ENCODE data around the gene FGD6.
"Not testable (repeated sequence)": the region's sequence is repeated elsewhere in the genome, so short reads cannot be mapped to it uniquely, and the experiment has no call there.

Gene FGD6

GRCh38 chr12:95100264-95101190, 116.7 kb downstream of the FGD6 start:
- TF ChIP-seq, protein P1, sequence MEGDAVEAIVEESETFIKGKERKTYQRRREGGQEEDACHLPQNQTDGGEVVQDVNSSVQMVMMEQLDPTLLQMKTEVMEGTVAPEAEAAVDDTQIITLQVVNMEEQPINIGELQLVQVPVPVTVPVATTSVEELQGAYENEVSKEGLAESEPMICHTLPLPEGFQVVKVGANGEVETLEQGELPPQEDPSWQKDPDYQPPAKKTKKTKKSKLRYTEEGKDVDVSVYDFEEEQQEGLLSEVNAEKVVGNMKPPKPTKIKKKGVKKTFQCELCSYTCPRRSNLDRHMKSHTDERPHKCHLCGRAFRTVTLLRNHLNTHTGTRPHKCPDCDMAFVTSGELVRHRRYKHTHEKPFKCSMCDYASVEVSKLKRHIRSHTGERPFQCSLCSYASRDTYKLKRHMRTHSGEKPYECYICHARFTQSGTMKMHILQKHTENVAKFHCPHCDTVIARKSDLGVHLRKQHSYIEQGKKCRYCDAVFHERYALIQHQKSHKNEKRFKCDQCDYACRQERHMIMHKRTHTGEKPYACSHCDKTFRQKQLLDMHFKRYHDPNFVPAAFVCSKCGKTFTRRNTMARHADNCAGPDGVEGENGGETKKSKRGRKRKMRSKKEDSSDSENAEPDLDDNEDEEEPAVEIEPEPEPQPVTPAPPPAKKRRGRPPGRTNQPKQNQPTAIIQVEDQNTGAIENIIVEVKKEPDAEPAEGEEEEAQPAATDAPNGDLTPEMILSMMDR (IDR thresholded peaks at IDR 0.05; ENCODE audit: control extremely low read depth, extremely low read depth, low read depth, missing control alignments) = no peak
- ChIA-PET CTCF (interaction anchor here (0.7 to 7.3 kb wide), 7 partner anchors 15 to 898 kb away, joined by 3 to 22 read pairs (median 4); partner anchors contain the start of gene NR2C1), POLR2A (interaction anchor here (0.6 kb wide), 1 partner anchor 1300 kb away, joined by 3 read pairs; the partner anchor contains the start of gene CDK17)
- DNase-seq (ENCODE audit: extremely low spot score) = no peak

- CTCF ChIA-PET = interaction anchor here (0.6 to 7.3 kb wide), 7 partner anchors 14 to 475 kb away, joined by 3 to 22 read pairs (median 4); partner anchors contain the start of gene NR2C1
These were observed 117.9 kb downstream of the FGD6 start for GRCh38 chr12:95099270-95099790.

DNA sequence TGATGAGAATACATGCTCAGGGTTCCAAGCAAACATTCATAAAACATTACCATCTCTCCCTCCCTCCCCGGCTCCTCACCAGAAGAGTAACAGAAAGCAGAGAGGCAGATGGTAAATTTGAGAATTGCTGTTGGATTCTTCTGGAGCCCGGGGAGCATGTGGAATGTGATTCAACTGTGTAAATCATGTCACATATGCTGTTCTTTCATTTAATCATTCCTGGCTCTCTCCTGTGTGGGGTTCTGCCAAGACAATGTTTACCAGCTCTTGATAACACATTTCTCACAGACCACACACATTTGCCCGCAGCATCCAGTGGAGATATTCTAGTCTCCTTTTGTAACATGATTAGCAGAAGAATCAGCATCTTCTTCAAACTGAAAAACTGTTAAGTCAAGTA, 120.4 kb downstream of the FGD6 start:
- no peak for DNase-seq (ENCODE audit: extremely low spot score)
- ChIA-PET CTCF (no interaction called here), POLR2A (no interaction called here)
- TF ChIP-seq, protein P1 (IDR thresholded peaks at IDR 0.05; ENCODE audit: control extremely low read depth, extremely low read depth, low read depth, missing control alignments) = no peak

More at GRCh38 chr12:95099270-95099790, 117.9 kb downstream of the FGD6 start:
- POLR2A ChIA-PET = no interaction called here
- TF ChIP-seq, protein P1 (IDR thresholded peaks at IDR 0.05; ENCODE audit: control extremely low read depth, extremely low read depth, low read depth, missing control alignments) = no peak
- no peak for DNase-seq (ENCODE audit: extremely low spot score)

DNA sequence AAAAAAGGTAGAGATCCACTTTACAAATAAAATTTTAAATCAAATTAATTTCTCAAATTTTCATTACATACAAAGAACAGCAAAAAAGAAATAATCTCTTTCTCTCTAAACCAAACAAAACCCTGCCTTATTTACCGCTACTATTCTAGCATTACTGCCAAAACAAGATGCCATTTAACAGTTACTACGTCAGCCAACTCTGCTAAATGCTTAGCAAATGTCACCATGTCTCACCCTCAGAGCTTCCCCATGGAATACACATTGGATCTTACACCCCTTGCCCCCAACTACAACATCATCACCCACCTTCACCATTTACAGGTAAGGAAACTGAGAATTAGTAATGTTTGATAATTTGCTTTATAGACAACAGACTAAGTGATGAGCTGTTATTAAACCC, 120.9 kb downstream of the FGD6 start:
- DNase-seq (ENCODE audit: extremely low spot score) = no peak
- POLR2A ChIA-PET = no interaction called here
- TF ChIP-seq, protein P1 (IDR thresholded peaks at IDR 0.05; ENCODE audit: control extremely low read depth, extremely low read depth, low read depth, missing control alignments) = no peak
- CTCF ChIA-PET = no interaction called here

DNA sequence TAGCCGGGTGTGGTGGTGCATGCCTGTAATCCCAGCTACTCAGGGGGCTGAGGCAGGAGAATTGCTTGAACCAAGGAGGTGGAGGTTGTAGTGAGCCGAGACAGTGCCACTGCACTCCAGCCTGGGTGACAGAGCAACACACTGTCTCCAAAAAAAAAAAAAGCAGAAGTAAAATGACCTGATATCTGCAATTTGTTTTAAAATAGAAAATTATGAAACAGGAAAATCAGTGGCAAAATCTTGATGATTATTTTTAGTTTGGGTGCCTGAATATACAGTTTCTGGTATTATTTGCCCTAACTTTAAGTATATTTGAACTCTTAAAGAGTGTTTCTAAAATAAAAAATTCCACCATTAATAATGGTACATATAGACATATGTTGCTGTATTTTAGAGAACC, 121.4 kb downstream of the FGD6 start:
- POLR2A ChIA-PET; DNase-seq (ENCODE audit: extremely low spot score); CTCF ChIA-PET: not testable (repeated sequence)

DNA sequence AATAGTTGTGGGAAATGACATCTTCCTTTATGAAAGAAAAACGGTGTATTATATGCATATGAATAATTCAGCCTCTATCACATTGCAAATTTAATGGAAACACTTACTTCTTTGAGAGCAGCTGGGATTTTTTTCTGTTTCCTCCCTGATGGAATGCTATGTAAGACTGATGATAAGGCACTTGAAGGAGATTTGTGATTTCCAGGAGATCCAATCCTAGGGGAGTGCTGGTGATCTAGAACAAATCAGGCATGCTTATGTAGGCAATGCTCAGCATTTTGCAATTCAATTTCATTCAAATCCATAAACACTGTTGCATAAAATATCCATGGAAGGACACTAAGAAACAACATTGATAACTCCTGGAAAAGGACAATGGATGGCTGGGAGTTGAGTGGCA, 127.8 kb downstream of the FGD6 start:
- ChIA-PET POLR2A (no interaction called here), CTCF (interaction anchor here (1.1 kb wide), 1 partner anchor 17 kb away, joined by 5 read pairs; no protein-coding TSS in a partner anchor)
- DNase-seq (ENCODE audit: extremely low spot score) = no peak
- TF ChIP-seq, protein P1 (IDR thresholded peaks at IDR 0.05; ENCODE audit: control extremely low read depth, extremely low read depth, low read depth, missing control alignments) = no peak

DNA sequence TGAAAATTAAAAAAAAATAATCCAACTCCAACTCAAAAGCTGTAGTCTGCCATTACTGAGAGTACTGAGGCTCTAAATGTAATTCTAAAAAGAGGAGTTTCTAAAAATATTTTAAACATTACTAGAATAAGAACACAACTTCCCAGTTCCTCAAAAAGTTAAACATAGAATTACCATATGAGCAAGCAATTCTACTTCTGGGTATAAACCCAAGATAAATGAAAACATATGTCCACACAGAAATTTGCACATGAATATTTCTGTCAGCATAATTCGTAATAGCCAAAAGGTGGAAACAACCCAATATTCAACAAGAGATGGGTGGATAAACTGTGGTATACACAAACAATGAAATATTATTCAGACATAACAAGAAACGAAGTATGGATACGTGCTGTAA, 128.9 kb downstream of the FGD6 start:
- TF ChIP-seq, protein P1 (IDR thresholded peaks at IDR 0.05; ENCODE audit: control extremely low read depth, extremely low read depth, low read depth, missing control alignments) = no peak
- ChIA-PET POLR2A (no interaction called here), CTCF (no interaction called here)
- DNase-seq (ENCODE audit: extremely low spot score) = peak; percentile 22
